Endothelial cell of umbilical vein (primary cell): ENCODE results near the gene LRRIQ1. TPM values are rescaled to one million over a fixed set of nuclear protein-coding genes. Genes with fewer than 3 reads are reported as not detected.

ENCODE experiments used
- BruUV-seq: library from RNA; stranded (reverse); fragments of 400-500 nt; replicated peaks from 2 replicates; lab custom pipeline; 2021; lab: Mats Ljungman, UMichigan
- CTCF ChIA-PET: fragments of 300-600, 350-600 bp; sonication (Branson Sonifier 250); formaldehyde crosslinking; loops from one replicate; lab custom pipeline; 2021; ENCODE audit warnings: antibody characterized with exemption, inconsistent platforms; lab: Charles Lee
- POLR2A ChIA-PET: fragments of 300-600, 350-600 bp; sonication (Branson Sonifier 250); formaldehyde crosslinking; loops from one replicate; lab custom pipeline; 2021; ENCODE audit warnings: antibody characterized with exemption, inconsistent platforms; lab: Charles Lee
- DNase-seq: peaks from one replicate; pipeline ENCODE4 v3.0.0-alpha.2; 2011; ENCODE audit warnings: low read depth, low spot score
- FAIRE-seq: peaks from 2 replicates; lab custom pipeline; 2011; peaks lifted over from hg19 to GRCh38; lab: Jason Lieb, UNC
- H2AFZ ChIP-seq: 2 replicates; pipeline ENCODE4 v1.6.0; 2012; ENCODE audit warnings: low read depth, low read length, control low read depth, inconsistent platforms
- H3K27ac ChIP-seq: 2 replicates; pipeline ENCODE4 v1.5.1; 2011; ENCODE audit warnings: low read depth, mild to moderate bottlenecking, control low read depth, low read length, moderate library complexity; ENCODE audit not compliant: insufficient read depth
- H3K27me3 ChIP-seq, 2 experiments: 2 replicates each; pipeline versions ENCODE4 v1.6.0 to v1.6.1; 2011; ENCODE audit warnings: low read length in 2 of 2, mixed read lengths in 1 of 2; ENCODE audit not compliant: control insufficient read depth in 2 of 2, insufficient read depth in 2 of 2
- H3K36me3 ChIP-seq, 2 experiments: 2 replicates in 1 of 2; 3 replicates in 1 of 2; pipeline ENCODE4 v1.5.1; 2011; ENCODE audit warnings: low read length in 2 of 2, mild to moderate bottlenecking in 1 of 2, moderate library complexity in 1 of 2; ENCODE audit not compliant: control insufficient read depth in 2 of 2, insufficient read depth in 2 of 2; ENCODE audit errors: extremely low read depth in 1 of 2
- H3K4me1 ChIP-seq: 3 replicates; pipeline ENCODE4 v1.5.1; 2011; ENCODE audit warnings: mild to moderate bottlenecking, low read length; ENCODE audit not compliant: control insufficient read depth, insufficient read depth; ENCODE audit errors: extremely low read depth
- H3K4me2 ChIP-seq: 2 replicates; pipeline ENCODE4 v1.6.1; 2011; ENCODE audit warnings: low read length, control low read depth, mixed read lengths; ENCODE audit not compliant: insufficient read depth
- H3K4me3 ChIP-seq, 3 experiments: fragments of 200-600 bp in 1 of 3; sonication (generic), shearing (Covaris generic) in 1 of 3; replicated peaks in 1 of 3; 2 replicates each; pipeline ENCODE4 v1.5.1; 2011 to 2016; ENCODE audit warnings: control low read depth in 3 of 3, low read length in 3 of 3, mild to moderate bottlenecking in 2 of 3, inconsistent platforms in 1 of 3, low read depth in 1 of 3, moderate library complexity in 1 of 3; ENCODE audit not compliant: insufficient read depth in 1 of 3
- H3K79me2 ChIP-seq: 2 replicates; pipeline ENCODE4 v1.6.0; 2012; ENCODE audit warnings: low read length, inconsistent platforms; ENCODE audit not compliant: control insufficient read depth, insufficient read depth
- H3K9ac ChIP-seq: replicated peaks from 2 replicates; pipeline ENCODE3; 2011; ENCODE audit warnings: low read length, control low read depth; ENCODE audit not compliant: insufficient read depth; ENCODE audit errors: extremely low read depth
- H3K9me1 ChIP-seq: replicated peaks from 3 replicates; pipeline ENCODE4 v1.6.0; 2011; ENCODE audit warnings: mild to moderate bottlenecking, low read length; ENCODE audit not compliant: control insufficient read depth, insufficient read depth; ENCODE audit errors: extremely low read depth
- H3K9me3 ChIP-seq: replicated peaks from 2 replicates; pipeline ENCODE4 v1.5.1; 2012; ENCODE audit warnings: low read length, inconsistent platforms; ENCODE audit not compliant: control insufficient read depth, insufficient read depth
- H4K20me1 ChIP-seq: replicated peaks from 2 replicates; pipeline ENCODE3; 2011; ENCODE audit warnings: mild to moderate bottlenecking, low read length; ENCODE audit not compliant: control insufficient read depth, insufficient read depth; ENCODE audit errors: extremely low read depth
- CTCF ChIP-seq, 2 donors: IDR thresholded peaks; 1 replicate in 1 of 2; 2 replicates in 1 of 2; pipeline ENCODE4 v1.5.1; 2011; ENCODE audit warnings: low read length in 2 of 2, mild to moderate bottlenecking in 2 of 2, moderate library complexity in 2 of 2, control low read depth in 1 of 2, inconsistent platforms in 1 of 2, low read depth in 1 of 2; ENCODE audit not compliant: insufficient read depth in 1 of 2; ENCODE audit errors: extremely low read depth in 1 of 2
- EZH2 ChIP-seq: IDR thresholded peaks from 2 replicates; pipeline ENCODE4 v1.6.1; 2012; ENCODE audit warnings: borderline replicate concordance, low read depth, mild to moderate bottlenecking, moderate library complexity, low read length, inconsistent platforms; ENCODE audit not compliant: severe bottlenecking
- FOS ChIP-seq: IDR thresholded peaks from 2 replicates; pipeline ENCODE4 v1.6.1; 2011; ENCODE audit warnings: mild to moderate bottlenecking, low read length, moderate library complexity, borderline replicate concordance; ENCODE audit not compliant: insufficient read depth
- MAX ChIP-seq: IDR thresholded peaks from 2 replicates; pipeline ENCODE4 v1.6.1; 2011; ENCODE audit not compliant: insufficient read depth, insufficient read length
- MYC ChIP-seq: IDR thresholded peaks from one replicate; pipeline ENCODE4 v1.6.1; 2011; ENCODE audit warnings: mild to moderate bottlenecking, low read depth, low read length
- POLR2AphosphoS5 ChIP-seq: IDR thresholded peaks from 2 replicates; pipeline ENCODE4 v1.6.1; 2012; ENCODE audit warnings: low read depth, mild to moderate bottlenecking, control low read depth, low read length, moderate library complexity; ENCODE audit not compliant: insufficient read depth
- dilution Hi-C: fragments of 300-500 bp; cut with MboI; formaldehyde crosslinking; loops from one replicate; pipeline ENCODE4 v1.15.0; 2019; ENCODE audit warnings: low sequenced_read_pairs; ENCODE audit not compliant: extremely low pct_ligation_motif_present
- intact Hi-C: fragments of 100-400 bp; cut with micrococcal nuclease; formaldehyde crosslinking; loops from one replicate; pipeline ENCODE4 v1.10.0; 2022
- polyA plus RNA-seq, 4 experiments: library from polyadenylated mRNA; depleted of rRNA in 3 of 4; stranded (reverse) in 3 of 4; unstranded in 1 of 4; fragments of >200 nt; gene quantifications; 2 replicates each; pipeline versions ENCODE4 v1.2.1 to v1.2.3, GENCODE V29; 2011 to 2012; ENCODE audit warnings: missing spikeins in 1 of 4
- total RNA-seq: library from RNA; stranded (reverse); gene quantifications from 2 replicates; pipeline ENCODE4 v1.2.3, GENCODE V29; 2021

LRRIQ1 gene
- total and polyA plus RNA-seq, 2 donors (not counting 3 experiments of a cell fraction or from before 2014, with no cell fraction given) = 0.08 to 0.20 TPM

- H3K4me2 ChIP-seq = no peak overlapping the region
- no peak overlapping the region for H3K9ac ChIP-seq
- H3K9me3 ChIP-seq = no peaks in the 10 kb centered on the region
- no peaks in the 10 kb centered on the region for H3K9me1 ChIP-seq
- intact Hi-C loops (no loop called here), dilution Hi-C loops (no loop called here)
- DNase-seq = peak; percentile 21
- no peaks in the 10 kb centered on the region for H3K79me2 ChIP-seq
- no TSS peak for BruUV-seq
- FAIRE-seq = no peak
- H3K27me3 ChIP-seq = peaks cover 0 to under 1% of the 10 kb centered on the region in 2 experiments
- peak overlapping the region; percentile 52 for H2AFZ ChIP-seq
- ChIA-PET CTCF (interaction anchor here (1.1 to 1.4 kb wide), 2 partner anchors 14 to 15 kb away, joined by 3 read pairs; no protein-coding TSS in a partner anchor), POLR2A (no interaction called here)
- H3K27ac ChIP-seq = no peak overlapping the region
- H3K36me3 ChIP-seq = no peaks in the 10 kb centered on the region
- no peaks in the 10 kb centered on the region for H3K4me1 ChIP-seq
- TF ChIP-seq EZH2 = no peak
- no peak for TF ChIP-seq MAX
- no peak for TF ChIP-seq CTCF (IDR thresholded peaks at IDR 0.05; ENCODE audit: extremely low read depth in 1 of 2, insufficient read depth in 1 of 2, low read depth in 1 of 2, low read length in 2 of 2)
- no peak for TF ChIP-seq POLR2AphosphoS5
- no peak for TF ChIP-seq MYC
- TF ChIP-seq FOS = no peak
- no peak overlapping the region for H3K4me3 ChIP-seq
- no peaks in the 10 kb centered on the region for H4K20me1 ChIP-seq
Measured at GRCh38 chr12:85266356-85266755, 230.2 kb downstream of the LRRIQ1 start.
